Keratinocyte (primary cell): ENCODE results near the gene NFE2L1. TPM values are rescaled to one million over a fixed set of nuclear protein-coding genes. Genes with fewer than 3 reads are reported as not detected.

Experiments used
- DNase-seq: peaks from one replicate; pipeline ENCODE4 v3.0.0-alpha.2; 2011; ENCODE audit warnings: low read depth, missing footprints, low spot score
- FAIRE-seq: peaks from 2 replicates; lab custom pipeline; 2011; peaks lifted over from hg19 to GRCh38; lab: Jason Lieb, UNC
- H2AFZ ChIP-seq: 2 replicates; pipeline ENCODE4 v1.6.0; 2012; ENCODE audit warnings: low read length, control low read depth, inconsistent platforms; ENCODE audit not compliant: control insufficient read depth
- H3K27ac ChIP-seq: 2 replicates; pipeline ENCODE4 v1.5.1; 2011; ENCODE audit warnings: low read length; ENCODE audit not compliant: control insufficient read depth, insufficient read depth
- H3K27me3 ChIP-seq: 3 replicates; pipeline ENCODE4 v1.6.0; 2011; ENCODE audit warnings: low read length; ENCODE audit not compliant: control insufficient read depth, insufficient read depth; ENCODE audit errors: extremely low read depth
- H3K36me3 ChIP-seq, 2 experiments: 2 replicates in 1 of 2; 3 replicates in 1 of 2; pipeline ENCODE4 v1.5.1; 2011; ENCODE audit warnings: low read length in 2 of 2, mild to moderate bottlenecking in 1 of 2; ENCODE audit not compliant: control insufficient read depth in 2 of 2, insufficient read depth in 2 of 2; ENCODE audit errors: extremely low read depth in 1 of 2
- H3K4me1 ChIP-seq: 3 replicates; pipeline ENCODE4 v1.5.1; 2011; ENCODE audit warnings: low read length; ENCODE audit not compliant: control insufficient read depth, insufficient read depth; ENCODE audit errors: extremely low read depth
- H3K4me2 ChIP-seq: 3 replicates; pipeline ENCODE4 v1.6.0; 2011; ENCODE audit warnings: low read depth, low read length; ENCODE audit not compliant: control insufficient read depth, insufficient read depth; ENCODE audit errors: extremely low read depth
- H3K4me3 ChIP-seq, 3 experiments: fragments of 200-600 bp in 1 of 3; sonication (generic) in 1 of 3; 2 replicates in 2 of 3; 3 replicates in 1 of 3; pipeline ENCODE4 v1.5.1; 2011 to 2016; ENCODE audit warnings: low read length in 3 of 3, mild to moderate bottlenecking in 3 of 3, control low read depth in 2 of 3, inconsistent platforms in 1 of 3, low read depth in 1 of 3, mixed read lengths in 1 of 3, mixed run types in 1 of 3, moderate library complexity in 1 of 3; ENCODE audit not compliant: control insufficient read depth in 2 of 3, insufficient read depth in 2 of 3; ENCODE audit errors: extremely low read depth in 1 of 3
- H3K79me2 ChIP-seq: 2 replicates; pipeline ENCODE4 v1.6.0; 2012; ENCODE audit warnings: low read length; ENCODE audit not compliant: control insufficient read depth, insufficient read depth
- H3K9ac ChIP-seq: 3 replicates; pipeline ENCODE4 v1.6.0; 2011; ENCODE audit warnings: low read length; ENCODE audit not compliant: control insufficient read depth, insufficient read depth; ENCODE audit errors: extremely low read depth
- H3K9me1 ChIP-seq: 3 replicates; pipeline ENCODE4 v1.6.0; 2011; ENCODE audit warnings: low read length; ENCODE audit not compliant: control insufficient read depth, insufficient read depth; ENCODE audit errors: extremely low read depth
- H3K9me3 ChIP-seq: 2 replicates; pipeline ENCODE4 v1.5.1; 2012; ENCODE audit warnings: low read depth, low read length; ENCODE audit not compliant: control insufficient read depth
- H4K20me1 ChIP-seq: 3 replicates; pipeline ENCODE4 v1.6.0; 2011; ENCODE audit warnings: low read length; ENCODE audit not compliant: control insufficient read depth, insufficient read depth; ENCODE audit errors: extremely low read depth
- CTCF ChIP-seq, 3 experiments: IDR thresholded peaks in 1 of 3; conservative IDR thresholded peaks in 1 of 3; optimal IDR thresholded peaks in 1 of 3; 2 replicates in 2 of 3; 3 replicates in 1 of 3; pipeline versions ENCODE3 to v1.5.1; 2011; ENCODE audit warnings: low read length in 3 of 3, mild to moderate bottlenecking in 3 of 3, moderate library complexity in 2 of 3, control low read depth in 1 of 3, inconsistent platforms in 1 of 3; ENCODE audit not compliant: insufficient read depth in 2 of 3; ENCODE audit errors: extremely low read depth in 1 of 3
- EZH2 ChIP-seq: IDR thresholded peaks from one replicate; pipeline ENCODE4 v1.6.1; 2012; ENCODE audit warnings: inconsistent platforms, mild to moderate bottlenecking, low read length, moderate library complexity
- dilution Hi-C: fragments of 300-500 bp; cut with MboI; formaldehyde crosslinking; loops from one replicate; pipeline ENCODE4 v1.7.0; 2020; ENCODE audit warnings: low sequenced_read_pairs; ENCODE audit not compliant: extremely low pct_ligation_motif_present
- polyA plus RNA-seq, 5 experiments: library from polyadenylated mRNA; depleted of rRNA in 3 of 5; stranded (reverse) in 3 of 5; stranded (forward) in 1 of 5; unstranded in 1 of 5; fragments of >200 nt; gene quantifications; 1 replicate in 1 of 5; 2 replicates in 3 of 5; 3 replicates in 1 of 5; pipeline versions ENCODE4 v1.2.1 to v1.2.3, GENCODE V29; 2011 to 2012; ENCODE audit warnings: missing spikeins in 2 of 5, low read depth in 1 of 5, low replicate concordance in 1 of 5

Gene NFE2L1
- polyA plus RNA-seq, 1 donor (not counting 4 experiments of a cell fraction or from before 2014, with no cell fraction given): 208 TPM

GRCh38 chr17:48081858-48082257 is 33.7 kb downstream of the NFE2L1 start:
- no peak for TF ChIP-seq CTCF (optimal IDR thresholded peaks at IDR 0.05 in 1 of 3, IDR thresholded peaks at IDR 0.05 in 1 of 3, conservative IDR thresholded peaks at IDR 0.05 in 1 of 3; ENCODE audit: extremely low read depth in 1 of 3, insufficient read depth in 2 of 3, low read length in 3 of 3)
- no peak for TF ChIP-seq EZH2
- H4K20me1 ChIP-seq: no peaks in the 10 kb centered on the region
- dilution Hi-C loops: no loop called here

GRCh38 chr17:48084932-48085331 is 36.8 kb downstream of the NFE2L1 start:
- no peak for DNase-seq
- dilution Hi-C loops: no loop called here

More at GRCh38 chr17:48081858-48082257, 33.7 kb downstream of the NFE2L1 start:
- Histone ChIP-seq H3K9ac (no peak overlapping the region), H3K9me3 (no peaks in the 10 kb centered on the region), H3K27ac (no peak overlapping the region), H2AFZ (no peak overlapping the region), H3K36me3 (peaks cover 0 to under 1% of the 10 kb centered on the region in 2 experiments), H3K4me3 (no peak overlapping the region), H3K79me2 (peaks cover 81% of the 10 kb centered on the region), H3K9me1 (no peaks in the 10 kb centered on the region), H3K4me1 (peaks cover 4% of the 10 kb centered on the region), H3K27me3 (no peaks in the 10 kb centered on the region), H3K4me2 (no peak overlapping the region)
- DNase-seq (no peak), FAIRE-seq (no peak)

More at GRCh38 chr17:48084932-48085331, 36.8 kb downstream of the NFE2L1 start:
- Histone ChIP-seq H4K20me1 (no peaks in the 10 kb centered on the region), H3K9ac (no peak overlapping the region), H3K9me1 (no peaks in the 10 kb centered on the region), H3K4me1 (peaks cover 2% of the 10 kb centered on the region), H3K27me3 (no peaks in the 10 kb centered on the region), H3K79me2 (peaks cover 81% of the 10 kb centered on the region), H3K4me2 (no peak overlapping the region), H3K27ac (no peak overlapping the region), H2AFZ (no peak overlapping the region), H3K4me3 (no peak overlapping the region), H3K36me3 (no peaks in the 10 kb centered on the region), H3K9me3 (no peaks in the 10 kb centered on the region)
- TF ChIP-seq CTCF (optimal IDR thresholded peaks at IDR 0.05 in 1 of 3, IDR thresholded peaks at IDR 0.05 in 1 of 3, conservative IDR thresholded peaks at IDR 0.05 in 1 of 3; ENCODE audit: extremely low read depth in 1 of 3, insufficient read depth in 2 of 3, low read length in 3 of 3) (no peak), EZH2 (no peak)
- FAIRE-seq: no peak
